HG03442 (cell line): ENCODE measurements around the gene HOXD13.

Experiments used
- ATAC-seq: cut with Tn5 transposase; IDR thresholded peaks from one replicate; pipeline ENCODE4 v1.9.1; 2021; ENCODE audit warnings: mild to moderate bottlenecking, moderate library complexity; ENCODE audit not compliant: unreplicated experiment

The HOXD13 gene

GRCh38 chr2:176093145-176093897 is 800 bp downstream of the HOXD13 start:
- ATAC-seq = no peak

GRCh38 chr2:176093898-176094249 is 1.4 kb downstream of the HOXD13 start:
- no peak for ATAC-seq

DNA sequence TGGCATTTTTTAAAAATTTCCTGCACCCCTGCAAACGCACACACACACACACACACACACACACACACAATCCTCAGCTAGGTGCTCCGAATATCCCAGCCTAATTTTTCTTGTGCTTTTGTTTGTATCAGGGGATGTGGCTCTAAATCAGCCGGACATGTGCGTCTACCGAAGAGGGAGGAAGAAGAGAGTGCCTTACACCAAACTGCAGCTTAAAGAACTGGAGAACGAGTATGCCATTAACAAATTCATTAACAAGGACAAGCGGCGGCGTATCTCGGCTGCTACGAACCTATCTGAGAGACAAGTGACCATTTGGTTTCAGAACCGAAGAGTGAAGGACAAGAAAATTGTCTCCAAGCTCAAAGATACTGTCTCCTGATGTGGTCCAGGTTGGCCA is 1.8 kb downstream of the HOXD13 start:
- no peak for ATAC-seq

DNA sequence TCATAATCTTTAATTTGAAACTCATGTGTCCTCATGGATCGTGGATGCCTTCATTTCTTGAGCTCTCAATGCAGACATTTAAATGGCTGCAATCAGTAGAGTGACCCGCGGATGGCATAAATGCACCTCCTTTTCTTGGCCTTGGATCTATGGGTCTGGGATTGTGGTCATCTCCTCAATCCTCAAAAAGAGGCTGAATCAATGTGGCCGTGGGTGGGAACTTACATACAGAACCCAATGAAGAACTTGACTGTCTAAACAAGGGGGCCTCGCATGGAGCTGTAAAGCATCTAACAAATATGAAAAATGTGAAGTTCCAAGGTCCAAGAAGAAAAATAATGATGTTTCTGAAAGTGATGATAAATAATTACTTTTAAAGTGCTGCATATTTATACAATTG is 2.9 kb downstream of the HOXD13 start:
- no peak for ATAC-seq

DNA sequence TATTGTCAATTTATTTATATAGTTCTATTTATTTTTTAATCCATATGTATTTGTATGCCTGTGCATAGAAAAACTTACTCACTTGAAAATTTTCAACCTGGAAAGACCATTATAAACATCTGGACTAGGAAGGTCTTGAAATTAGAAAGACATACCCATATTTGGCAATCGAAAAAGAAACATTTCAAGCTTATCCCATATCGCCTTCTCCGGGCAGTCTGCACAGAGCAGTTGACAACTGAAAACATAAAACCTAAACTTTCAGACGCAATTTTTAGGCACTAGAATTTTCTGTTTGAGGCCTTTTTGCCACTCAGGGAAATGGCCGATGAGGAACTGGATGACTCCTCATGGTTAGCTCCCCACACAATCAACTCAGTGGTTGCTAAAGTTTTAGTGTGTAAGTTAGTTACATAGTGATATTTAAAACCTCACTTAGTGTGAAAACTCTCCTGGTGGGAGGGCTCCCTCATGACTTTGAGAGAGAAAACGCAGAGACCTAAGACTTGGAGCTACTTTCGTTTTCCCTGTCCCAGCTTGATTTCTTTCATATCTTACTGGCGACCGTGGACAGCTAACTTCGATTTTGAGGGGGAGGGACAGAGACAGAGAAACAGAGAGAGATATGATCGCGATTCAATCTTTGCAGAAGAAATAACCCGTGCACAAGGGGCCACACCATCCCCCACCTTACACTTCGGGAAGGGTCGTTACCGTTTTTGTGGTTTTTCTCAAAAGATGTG is 3.9 kb downstream of the HOXD13 start:
- no peak for ATAC-seq

DNA sequence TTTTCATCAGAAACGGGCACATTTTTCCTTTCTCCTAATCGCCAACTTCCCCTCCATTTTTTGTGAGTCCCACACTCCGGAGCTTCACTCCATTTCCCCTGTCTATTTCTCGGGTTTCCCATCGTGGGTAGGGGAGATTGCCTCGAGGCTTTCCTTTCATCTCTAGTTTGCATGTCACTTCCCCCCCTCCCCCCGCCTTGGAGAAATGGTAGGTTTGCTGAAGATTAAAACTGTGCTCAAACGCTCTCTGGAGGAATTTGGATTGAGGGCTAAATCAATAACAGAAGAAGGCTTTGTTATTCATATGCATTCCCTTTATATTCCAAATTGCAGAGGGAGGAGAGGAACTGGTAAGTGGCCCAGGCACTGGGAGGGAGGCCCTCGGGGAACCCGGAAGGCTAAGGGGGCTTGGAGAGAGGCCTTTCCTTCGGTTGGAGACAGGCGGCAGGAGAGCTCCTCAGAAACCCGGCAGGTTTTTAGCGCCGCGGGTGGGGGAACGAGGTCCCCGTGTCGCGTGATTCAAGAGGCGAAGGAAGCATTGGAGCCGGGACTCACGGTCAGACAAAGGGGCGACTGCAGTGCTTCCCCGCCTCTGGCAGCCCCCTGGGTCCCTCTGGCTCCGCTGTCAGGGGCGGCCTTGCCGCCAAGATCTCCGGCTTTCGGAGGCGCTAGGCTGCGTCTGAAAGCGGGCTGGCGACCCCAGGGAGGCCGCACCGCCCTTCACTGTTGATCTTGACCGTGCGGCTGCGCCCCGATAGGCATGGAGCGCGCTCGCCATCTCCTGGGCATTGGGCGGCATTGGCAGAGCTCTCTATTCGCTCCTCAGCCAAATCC is 4.7 kb downstream of the HOXD13 start:
- ATAC-seq = peak; percentile 85

- ATAC-seq = no peak
These were observed 5.4 kb downstream of the HOXD13 start for GRCh38 chr2:176097820-176098365.

DNA sequence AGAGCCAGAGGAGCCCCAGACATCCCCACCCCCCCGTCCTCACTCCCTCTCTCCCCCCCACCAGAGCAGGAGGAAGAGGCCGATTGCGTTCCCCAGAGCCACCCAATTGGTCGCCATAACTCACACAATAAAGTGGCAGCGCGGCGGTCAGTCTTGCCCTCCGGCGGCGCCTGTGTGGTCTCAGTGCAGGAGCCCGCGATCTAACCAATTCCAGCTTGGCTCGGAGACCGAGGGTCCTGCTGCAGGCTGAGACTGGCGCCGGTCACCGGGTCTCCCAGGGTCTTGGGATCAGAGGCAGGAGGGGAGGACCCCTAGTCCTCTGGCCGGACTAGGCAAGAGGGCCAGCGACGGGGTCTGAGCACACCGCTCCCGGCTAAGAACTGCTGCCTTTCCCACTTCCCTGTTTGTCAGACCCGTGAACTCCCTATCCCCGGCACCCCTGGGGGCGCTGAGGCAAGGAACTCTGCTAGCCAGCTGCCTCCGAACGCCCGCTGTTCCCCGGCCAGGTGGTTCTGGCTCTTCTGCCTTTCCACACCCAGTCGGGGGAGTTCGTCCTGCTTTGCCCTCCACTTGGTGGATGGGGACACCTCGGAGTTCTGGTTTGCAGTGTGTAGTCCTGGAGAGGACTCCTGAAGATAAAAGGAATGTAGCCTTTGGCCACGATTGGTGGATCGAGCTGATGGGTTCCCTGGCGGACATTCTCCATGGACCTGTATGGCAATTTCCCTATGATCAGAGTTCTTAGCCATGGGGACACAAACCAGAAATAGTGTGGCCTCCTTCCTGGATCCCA is 6.0 kb downstream of the HOXD13 start:
- no peak for ATAC-seq

- ATAC-seq = no peak
These were observed 6.7 kb downstream of the HOXD13 start for GRCh38 chr2:176099159-176099727.

- no peak for ATAC-seq
These were observed 7.4 kb downstream of the HOXD13 start, which contains the start of gene HOXD12 for GRCh38 chr2:176099728-176100546. TSS of gene HOXD12 (plus strand) at chr2:176099795. CDS start at chr2:176099802, 7 bp downstream.

GRCh38 chr2:176100547-176101140 is 8.1 kb downstream of the HOXD13 start:
- ATAC-seq = no peak

- ATAC-seq = no peak
These were observed 8.8 kb downstream of the HOXD13 start for GRCh38 chr2:176101216-176101830.

GRCh38 chr2:176101842-176102241 is 9.3 kb downstream of the HOXD13 start:
- no peak for ATAC-seq

GRCh38 chr2:176102309-176102866 is 9.9 kb downstream of the HOXD13 start:
- ATAC-seq = no peak

- ATAC-seq = no peak
These were observed 10.7 kb downstream of the HOXD13 start for GRCh38 chr2:176103194-176103593.

DNA sequence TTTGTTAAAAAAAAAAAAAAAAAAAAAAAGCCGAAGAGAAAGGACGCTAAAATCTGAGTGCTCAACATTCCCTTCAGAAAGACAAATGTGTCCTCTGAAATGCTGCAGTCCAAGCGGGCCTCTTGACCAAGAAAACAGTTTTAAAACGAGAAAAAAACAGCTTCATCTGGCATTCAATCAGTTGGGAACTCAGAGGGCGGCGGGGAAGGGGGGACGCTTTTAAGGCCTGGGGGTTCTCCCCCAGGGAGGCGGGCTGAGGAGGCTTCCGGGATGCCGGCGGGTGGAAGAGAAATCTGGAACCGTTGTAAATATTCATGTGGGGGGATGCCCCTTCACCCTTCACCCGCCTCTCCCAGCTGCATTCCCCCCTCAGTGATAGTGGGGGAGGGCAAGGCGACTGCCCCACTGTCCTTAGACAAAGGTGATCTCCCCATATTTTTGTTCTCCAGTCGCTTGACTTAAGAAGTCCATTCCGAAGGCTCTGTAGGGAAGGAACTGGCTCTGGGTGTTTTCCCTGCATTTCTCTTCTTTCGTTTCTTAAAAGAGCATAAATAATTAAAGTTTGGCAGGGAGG is 11.3 kb downstream of the HOXD13 start:
- ATAC-seq = no peak

DNA sequence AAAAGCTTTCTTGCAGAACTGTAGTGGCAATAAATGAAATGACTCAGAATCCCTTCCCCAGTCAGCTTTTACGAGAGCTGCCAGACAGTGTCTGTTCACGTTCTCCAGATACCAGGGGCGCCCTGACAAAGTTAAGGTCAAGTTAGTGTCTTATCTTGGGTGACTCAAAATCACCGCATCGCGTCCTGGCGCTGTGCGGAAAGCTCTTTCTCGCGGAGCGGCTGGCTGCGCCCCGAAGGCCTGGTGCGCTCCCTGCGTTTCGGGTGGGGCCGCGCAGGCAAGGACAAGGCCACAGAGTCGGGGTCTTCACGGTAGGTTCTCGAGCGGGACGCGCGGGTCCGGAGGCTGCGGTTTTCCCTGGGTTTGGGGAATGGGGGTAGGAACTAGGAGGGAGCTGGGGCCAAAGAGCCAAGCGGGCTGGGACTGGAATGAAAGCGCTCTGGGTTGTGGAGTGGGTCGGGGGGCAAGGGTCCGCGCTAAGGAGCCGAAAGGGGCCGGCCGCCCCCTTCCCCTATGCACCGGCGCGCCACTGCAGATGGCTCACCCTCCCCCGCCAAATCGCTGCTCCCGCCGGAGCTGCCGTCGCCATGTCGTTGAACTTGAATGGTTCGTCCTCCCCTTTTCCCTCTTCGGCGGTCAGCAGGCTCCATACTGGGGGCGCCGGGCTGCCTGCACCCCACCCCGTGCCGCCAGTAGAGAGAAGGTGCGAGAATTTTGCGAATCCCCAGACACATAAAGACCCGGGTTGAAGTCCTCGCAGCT is 12.0 kb downstream of the HOXD13 start:
- ATAC-seq = no peak
